Epithelial cell of proximal tubule (primary cell): Measurements from ENCODE around the gene EPAS1. TPM values are rescaled to one million over a fixed set of nuclear protein-coding genes. Genes with fewer than 3 reads are reported as not detected.

ENCODE experiments used
- DNase-seq: peaks from one replicate; pipeline ENCODE4 v3.0.0-alpha.2; 2011; ENCODE audit warnings: low read depth
- H3K4me3 ChIP-seq: 2 replicates; pipeline ENCODE4 v1.5.1; 2011; ENCODE audit warnings: low read depth, mild to moderate bottlenecking, low read length
- CTCF ChIP-seq: conservative IDR thresholded peaks from 2 replicates; pipeline ENCODE4 v1.5.1; 2012; ENCODE audit warnings: low read depth, mild to moderate bottlenecking, low read length
- total RNA-seq: library from RNA; depleted of rRNA; stranded (reverse); fragments of >200 nt; gene quantifications from 2 replicates; pipeline ENCODE4 v1.2.3, GENCODE V29; 2015

EPAS1 gene
- 33.8 and 75.7 TPM in 2 replicates for total RNA-seq

GRCh38 chr2:46296840-46297545 lies at the start of gene EPAS1:
Gene EPAS1, plus strand, starts transcription at chr2:46297407. Its CDS starts 505 bp downstream, at chr2:46297912.
- H3K4me3 ChIP-seq = peak within 1 kb of the TSS; percentile 96
- TF ChIP-seq CTCF = no peak
- DNase-seq = no peak

DNA sequence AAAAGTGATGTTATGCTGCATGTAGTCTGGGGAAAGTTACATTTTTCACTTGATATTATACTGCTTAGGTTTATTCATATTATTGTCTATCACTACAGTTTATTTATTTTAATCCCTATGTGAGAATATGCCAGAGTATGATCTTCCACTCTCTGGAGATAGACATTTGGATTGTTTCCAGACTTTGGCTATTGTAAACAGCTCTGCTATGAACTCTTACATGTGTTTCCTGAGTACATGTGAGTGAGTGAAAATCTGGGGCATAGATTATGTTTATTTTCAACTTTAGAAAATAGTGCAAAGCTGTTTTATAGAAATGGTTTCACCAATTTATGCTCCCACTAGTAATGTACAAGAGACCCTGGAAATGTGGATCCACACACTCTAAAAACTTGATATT lies 49.0 kb upstream of the EPAS1 start:
- DNase-seq = no peak
- H3K4me3 ChIP-seq = no peak overlapping the region
- no peak for TF ChIP-seq CTCF

DNA sequence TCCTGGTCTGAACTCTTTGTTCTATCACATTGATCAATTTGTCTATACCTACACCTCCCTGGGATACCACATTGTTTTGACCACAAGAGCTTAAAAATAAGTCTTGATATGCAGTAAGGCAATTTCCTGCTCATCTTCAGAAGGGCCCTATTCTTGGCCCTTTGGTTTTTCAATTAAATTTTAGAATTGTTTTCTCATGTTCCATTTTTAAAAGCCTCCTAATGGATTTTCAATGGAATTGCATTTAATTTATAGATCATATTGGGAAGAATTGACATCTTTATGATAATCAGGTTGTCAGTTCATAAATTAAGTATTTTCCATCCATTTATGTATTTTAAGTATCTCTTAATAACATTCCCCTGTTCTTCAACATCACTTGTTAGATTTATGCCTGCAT lies 47.6 kb upstream of the EPAS1 start:
- no peak overlapping the region for H3K4me3 ChIP-seq
- TF ChIP-seq CTCF = no peak
- DNase-seq = no peak

DNA sequence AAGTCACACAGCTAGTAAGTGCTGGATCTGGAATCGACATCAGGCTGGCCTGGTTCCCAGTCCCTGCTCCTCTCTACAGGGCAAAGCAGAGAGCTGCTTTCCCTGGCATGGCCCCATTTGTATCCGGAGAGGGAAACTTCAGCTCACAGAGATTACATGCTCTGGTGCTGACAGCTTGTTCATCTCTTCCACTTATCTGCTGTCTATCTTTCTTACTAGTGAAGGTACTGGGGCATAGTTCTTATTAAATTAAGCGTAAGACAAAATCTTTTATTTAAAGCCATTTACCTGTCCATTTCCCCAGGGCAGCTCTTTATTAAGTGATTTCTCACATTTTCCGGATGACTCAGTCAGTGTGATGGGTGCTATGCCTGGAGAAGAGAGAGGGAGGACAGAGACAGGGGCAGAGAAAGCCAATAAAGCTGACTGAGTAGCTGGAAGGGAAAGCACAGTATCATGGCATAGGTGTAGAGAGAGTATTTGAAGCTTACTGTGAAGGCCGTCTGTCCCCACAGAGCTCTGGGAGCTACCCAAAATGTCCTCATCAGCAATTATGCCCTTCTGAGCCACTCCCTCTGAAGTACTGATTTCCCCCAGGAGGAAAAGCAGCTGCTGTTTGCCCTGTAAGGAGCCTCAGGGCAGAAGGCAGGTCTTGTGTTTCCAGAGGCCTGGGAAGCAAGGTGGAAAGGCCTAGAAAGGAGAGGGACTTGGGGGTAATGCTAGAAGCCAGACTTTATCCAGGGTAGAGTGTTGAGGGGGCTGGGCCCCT lies 44.1 kb upstream of the EPAS1 start:
- DNase-seq = no peak
- no peak for TF ChIP-seq CTCF
- H3K4me3 ChIP-seq = no peak overlapping the region

DNA sequence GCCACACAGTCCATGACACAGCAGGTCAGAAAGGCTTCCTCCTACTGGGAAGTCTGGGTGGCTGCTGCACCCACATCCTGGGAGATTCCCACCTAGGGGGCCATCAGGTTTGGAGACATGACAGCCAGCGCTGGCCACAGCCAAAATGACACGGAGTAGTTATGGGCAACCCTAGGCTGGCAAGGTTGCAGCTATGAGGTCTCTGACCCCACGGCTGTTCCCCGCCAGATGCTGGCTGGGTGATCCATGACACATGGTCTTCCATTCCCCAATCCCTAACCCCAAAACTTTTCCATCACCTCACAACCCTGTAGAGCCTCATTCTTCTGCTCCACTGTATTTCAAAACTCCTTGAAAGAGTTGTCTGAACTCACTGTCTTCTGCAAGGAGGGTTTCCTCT lies 42.7 kb upstream of the EPAS1 start:
- DNase-seq = no peak
- no peak for TF ChIP-seq CTCF

GRCh38 chr2:46256563-46257142 lies 40.6 kb upstream of the EPAS1 start:
- DNase-seq = no peak
- no peak for TF ChIP-seq CTCF
- H3K4me3 ChIP-seq = no peak overlapping the region

More for the DNA sequence above, 42.7 kb upstream of the EPAS1 start:
- H3K4me3 ChIP-seq = no peak overlapping the region

GRCh38 chr2:46257476-46257875 lies 39.7 kb upstream of the EPAS1 start:
- no peak overlapping the region for H3K4me3 ChIP-seq
- DNase-seq = no peak
- TF ChIP-seq CTCF = no peak
